PC-9 (cell line): Measurements from ENCODE around the gene AKAP13. TPM values are rescaled to one million over a fixed set of nuclear protein-coding genes. Genes with fewer than 3 reads are reported as not detected.

Source experiments
- BruUV-seq: library from RNA; stranded (reverse); fragments of 400-500 nt; replicated peaks from 2 replicates; lab custom pipeline; 2021; lab: Mats Ljungman, UMichigan
- CTCF ChIA-PET: fragments of 300-600 bp; sonication (Branson Sonifier 250); formaldehyde crosslinking; loops from one replicate; lab custom pipeline; 2022; ENCODE audit warnings: antibody characterized with exemption; lab: Charles Lee
- POLR2A ChIA-PET: fragments of 300-600 bp; sonication (Branson Sonifier 250); formaldehyde crosslinking; loops from one replicate; lab custom pipeline; 2022; ENCODE audit warnings: antibody characterized with exemption; ENCODE audit not compliant: unreplicated experiment; lab: Charles Lee
- DNase-seq, 2 experiments: peaks; one replicate each; pipeline versions ENCODE4 v3.0.0 to v3.0.0-alpha.2; 2015 to 2022; ENCODE audit warnings: mixed read lengths in 1 of 2
- H2AFZ ChIP-seq: fragments of 200-600 bp; sonication (generic); 2 replicates; pipeline ENCODE4 v1.8.1; 2017; ENCODE audit warnings: antibody characterized with exemption
- H3F3A ChIP-seq: fragments of 200-600 bp; sonication (generic); 2 replicates; pipeline ENCODE4 v1.8.1; 2017; ENCODE audit warnings: antibody characterized with exemption, mild to moderate bottlenecking, low read depth; ENCODE audit not compliant: insufficient read depth
- H3K27ac ChIP-seq: fragments of 200-600 bp; sonication (generic); 2 replicates; pipeline ENCODE4 v1.6.1; 2016; ENCODE audit warnings: mixed run types
- H3K27me3 ChIP-seq: fragments of 200-600 bp; sonication (generic); 2 replicates; pipeline ENCODE4 v1.6.1; 2016; ENCODE audit warnings: low read depth, mixed run types; ENCODE audit not compliant: insufficient read depth
- H3K36me3 ChIP-seq: fragments of 200-600 bp; sonication (generic); 2 replicates; pipeline ENCODE4 v1.6.1; 2016; ENCODE audit warnings: low read depth, mixed run types
- H3K4me1 ChIP-seq: fragments of 200-600 bp; sonication (generic); replicated peaks from 2 replicates; pipeline ENCODE4 v1.6.1; 2016; ENCODE audit warnings: mixed run types; ENCODE audit not compliant: insufficient read depth
- H3K4me2 ChIP-seq: fragments of 200-600 bp; sonication (generic); 2 replicates; pipeline ENCODE4 v1.6.1; 2017; ENCODE audit warnings: mixed run types
- H3K4me3 ChIP-seq: fragments of 200-600 bp; sonication (generic); 2 replicates; pipeline ENCODE4 v1.6.1; 2016; ENCODE audit warnings: mixed run types
- H3K79me2 ChIP-seq: fragments of 200-600 bp; sonication (generic); 2 replicates; pipeline ENCODE4 v1.6.1; 2017; ENCODE audit warnings: low read depth, mixed run types
- H3K9me2 ChIP-seq: fragments of 200-600 bp; sonication (generic); 2 replicates; pipeline ENCODE4 v1.8.1; 2017; ENCODE audit warnings: mild to moderate bottlenecking; ENCODE audit not compliant: insufficient read depth
- H3K9me3 ChIP-seq: fragments of 200-600 bp; sonication (generic); 2 replicates; pipeline ENCODE4 v1.8.1; 2016; ENCODE audit warnings: low read depth; ENCODE audit not compliant: insufficient read depth
- H4K20me1 ChIP-seq: fragments of 200-600 bp; sonication (generic); 2 replicates; pipeline ENCODE4 v1.8.1; 2017; ENCODE audit not compliant: insufficient read depth
- EZH2 ChIP-seq: fragments of 200-600 bp; sonication (generic); IDR thresholded peaks from 2 replicates; pipeline ENCODE4 v1.8.0; 2017; ENCODE audit warnings: antibody characterized with exemption, low read depth
- intact Hi-C: fragments of 100-400 bp; cut with micrococcal nuclease; formaldehyde crosslinking; loops from one replicate; pipeline ENCODE4 v1.10.0; 2022; ENCODE audit not compliant: unreplicated experiment
- total RNA-seq: library from RNA; stranded (reverse); gene quantifications from 2 replicates; pipeline ENCODE4 v1.2.3, GENCODE V29; 2021
- TF ChIP-seq, protein P1 (sequence below): fragments of 200-600 bp; sonication (generic); conservative IDR thresholded peaks from 2 replicates; pipeline ENCODE4 v1.6.1; 2017; ENCODE audit warnings: mixed run types, antibody characterized with exemption, mild to moderate bottlenecking, moderate library complexity

The AKAP13 gene
- total RNA-seq, 1 experiment from 2014 or later: 82.5 TPM

- Histone ChIP-seq H3K4me2 (no peak overlapping the region), H3K27me3 (no peaks in the 10 kb centered on the region), H3K79me2 (peaks cover 16% of the 10 kb centered on the region), H3K27ac (no peak overlapping the region), H3K9me2 (no peaks in the 10 kb centered on the region), H3K4me3 (no peak overlapping the region), H2AFZ (no peak overlapping the region), H3K4me1 (no peaks in the 10 kb centered on the region), H3F3A (no peaks in the 10 kb centered on the region), H3K36me3 (no peaks in the 10 kb centered on the region), H3K9me3 (no peaks in the 10 kb centered on the region), H4K20me1 (no peaks in the 10 kb centered on the region)
- CTCF ChIA-PET: no interaction called here
- no peak for DNase-seq
- POLR2A ChIA-PET: no interaction called here
- no peak for TF ChIP-seq EZH2
- TF ChIP-seq, protein P1, sequence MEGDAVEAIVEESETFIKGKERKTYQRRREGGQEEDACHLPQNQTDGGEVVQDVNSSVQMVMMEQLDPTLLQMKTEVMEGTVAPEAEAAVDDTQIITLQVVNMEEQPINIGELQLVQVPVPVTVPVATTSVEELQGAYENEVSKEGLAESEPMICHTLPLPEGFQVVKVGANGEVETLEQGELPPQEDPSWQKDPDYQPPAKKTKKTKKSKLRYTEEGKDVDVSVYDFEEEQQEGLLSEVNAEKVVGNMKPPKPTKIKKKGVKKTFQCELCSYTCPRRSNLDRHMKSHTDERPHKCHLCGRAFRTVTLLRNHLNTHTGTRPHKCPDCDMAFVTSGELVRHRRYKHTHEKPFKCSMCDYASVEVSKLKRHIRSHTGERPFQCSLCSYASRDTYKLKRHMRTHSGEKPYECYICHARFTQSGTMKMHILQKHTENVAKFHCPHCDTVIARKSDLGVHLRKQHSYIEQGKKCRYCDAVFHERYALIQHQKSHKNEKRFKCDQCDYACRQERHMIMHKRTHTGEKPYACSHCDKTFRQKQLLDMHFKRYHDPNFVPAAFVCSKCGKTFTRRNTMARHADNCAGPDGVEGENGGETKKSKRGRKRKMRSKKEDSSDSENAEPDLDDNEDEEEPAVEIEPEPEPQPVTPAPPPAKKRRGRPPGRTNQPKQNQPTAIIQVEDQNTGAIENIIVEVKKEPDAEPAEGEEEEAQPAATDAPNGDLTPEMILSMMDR: no peak
- no TSS peak for BruUV-seq
- intact Hi-C loops: no loop called here
Observed at GRCh38 chr15:85779249-85779648, 398.8 kb downstream of the AKAP13 start.

- Histone ChIP-seq H3K79me2 (peaks cover 26% of the 10 kb centered on the region), H4K20me1 (no peaks in the 10 kb centered on the region), H3K4me1 (peaks cover 11% of the 10 kb centered on the region), H3K27me3 (no peaks in the 10 kb centered on the region), H3K36me3 (no peaks in the 10 kb centered on the region), H3K4me2 (no peak overlapping the region), H2AFZ (no peak overlapping the region), H3K27ac (no peak overlapping the region), H3K4me3 (no peak overlapping the region), H3F3A (peaks cover 9% of the 10 kb centered on the region), H3K9me3 (no peaks in the 10 kb centered on the region), H3K9me2 (no peaks in the 10 kb centered on the region)
- TF ChIP-seq EZH2: no peak
- TF ChIP-seq, protein P1: no peak
- intact Hi-C loops: no loop called here
- no TSS peak for BruUV-seq
- ChIA-PET CTCF (no interaction called here), POLR2A (no interaction called here)
- DNase-seq: no peak
Observed at GRCh38 chr15:85780225-85780985, 400.0 kb downstream of the AKAP13 start.

DNA sequence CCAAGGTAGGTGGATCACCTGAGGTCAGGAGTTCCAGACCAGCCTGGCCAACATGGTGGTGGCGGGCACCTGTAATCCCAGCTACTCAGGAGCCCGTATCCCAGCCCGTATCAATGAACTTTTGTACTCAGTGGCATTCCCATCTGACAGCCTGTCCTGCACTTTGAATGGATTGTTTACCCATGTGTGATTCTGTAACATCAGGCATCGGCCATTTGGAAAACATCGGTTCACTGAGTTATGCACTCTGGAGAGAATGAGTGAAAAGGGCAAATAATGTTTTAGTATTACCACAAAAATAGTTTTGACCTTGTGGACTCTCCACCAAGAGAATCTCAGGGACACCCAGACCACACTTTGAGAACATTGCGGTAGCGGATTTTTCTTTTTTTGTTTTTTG, 400.7 kb downstream of the AKAP13 start:
- H3K9me3 ChIP-seq: no peaks in the 10 kb centered on the region
- H3K27me3 ChIP-seq: no peaks in the 10 kb centered on the region
- peaks cover 17% of the 10 kb centered on the region for H3K4me1 ChIP-seq
- ChIA-PET POLR2A (no interaction called here), CTCF (no interaction called here)
- no peaks in the 10 kb centered on the region for H3K36me3 ChIP-seq
- H3K27ac ChIP-seq: no peak overlapping the region
- no peak overlapping the region for H3K4me3 ChIP-seq
- intact Hi-C loops: no loop called here
- no peak overlapping the region for H3K4me2 ChIP-seq
- no peak for DNase-seq
- H3F3A ChIP-seq: peaks cover 15% of the 10 kb centered on the region
- H3K9me2 ChIP-seq: no peaks in the 10 kb centered on the region
- no peak overlapping the region for H2AFZ ChIP-seq
- TF ChIP-seq, protein P1: no peak
- BruUV-seq: no TSS peak
- peaks cover 26% of the 10 kb centered on the region for H3K79me2 ChIP-seq
- H4K20me1 ChIP-seq: no peaks in the 10 kb centered on the region
